ENCODE measurements around the gene CDH5. TPM values are rescaled to one million over a fixed set of nuclear protein-coding genes. Genes with fewer than 3 reads are reported as not detected.

CDH5 gene
- polyA plus RNA-seq, 1 of the 3 experiments (the other 2 are of a cell fraction), result not detected

GRCh38 chr16:66324815-66325515 lies 41.5 kb upstream of the CDH5 start:
- H3K9me3 ChIP-seq, result no peaks in the 10 kb centered on the region
- H3F3A ChIP-seq (replicated peaks; ENCODE audit: insufficient read depth), result no peaks in the 10 kb centered on the region
- H3K4me1 ChIP-seq (ENCODE audit: control insufficient read depth in 1 of 2, insufficient read depth in 2 of 2, low read depth in 1 of 2, low read length in 1 of 2), result peaks cover 0 to 15% of the 10 kb centered on the region in 2 experiments; a peak in 1 of 4 replicates
- ChIA-PET POLR2A (no interaction called here), CTCF (interaction anchor here (0.6 to 11.2 kb wide), 6 partner anchors 9 to 245 kb away, joined by 3 to 133 read pairs (median 6); no protein-coding TSS in a partner anchor)
- TF ChIP-seq NFIC (IDR thresholded peaks at IDR 0.05; ENCODE audit: borderline replicate concordance) (no peak), MEF2A (IDR thresholded peaks at IDR 0.05; ENCODE audit: borderline replicate concordance, low read depth) (no peak), MXI1 (IDR thresholded peaks at IDR 0.05; ENCODE audit: low read depth, low read length) (no peak), RCOR1 (IDR thresholded peaks at IDR 0.05; ENCODE audit: low read length) (no peak; the same call in 1 of the 2 replicates), SMC3 (IDR thresholded peaks at IDR 0.05; ENCODE audit: low read depth, low read length) (peak; percentile 25; the same call in 1 of the 2 replicates), ELF1 (IDR thresholded peaks at IDR 0.05) (no peak), GABPA (IDR thresholded peaks at IDR 0.05; ENCODE audit: low read depth) (no peak), PBX3 (IDR thresholded peaks at IDR 0.05) (no peak), FOXM1 (IDR thresholded peaks at IDR 0.05; ENCODE audit: low read depth) (no peak), ZBTB33 (IDR thresholded peaks at IDR 0.05; ENCODE audit: borderline replicate concordance, low read depth) (no peak), FOXJ3 (CRISPR knock-in tag; IDR thresholded peaks at IDR 0.05) (no peak), RFX5 (IDR thresholded peaks at IDR 0.05; ENCODE audit: low read length) (no peak), RAD21 (IDR thresholded peaks at IDR 0.05; ENCODE audit: low read length) (peak; percentile 44), CHD2 (IDR thresholded peaks at IDR 0.05; ENCODE audit: low read length, partially characterized antibody) (no peak), YY1 (IDR thresholded peaks at IDR 0.05; ENCODE audit: low read depth) (no peak), CTCF (IDR thresholded peaks at IDR 0.05) (peak; percentile 47), NRF1 (IDR thresholded peaks at IDR 0.05; ENCODE audit: low read depth, low read length) (no peak), EZH2phosphoT487 (IDR thresholded peaks at IDR 0.05; ENCODE audit: borderline replicate concordance, low read depth) (no peak), TAF1 (IDR thresholded peaks at IDR 0.05; ENCODE audit: borderline replicate concordance, low read depth, low read length) (no peak), GATA2 (CRISPR knock-in tag; IDR thresholded peaks at IDR 0.05) (no peak; the same call in 1 of the 2 replicates), IRF3 (IDR thresholded peaks at IDR 0.05; ENCODE audit: low read depth, low read length) (no peak), USF1 (IDR thresholded peaks at IDR 0.05; ENCODE audit: borderline replicate concordance, low read depth) (no peak), TCF12 (IDR thresholded peaks at IDR 0.05) (no peak), RXRA (IDR thresholded peaks at IDR 0.05; ENCODE audit: borderline replicate concordance, low read depth) (no peak), POLR2AphosphoS5 (IDR thresholded peaks at IDR 0.05; ENCODE audit: low read depth, low read length) (no peak), JUND (IDR thresholded peaks at IDR 0.05) (no peak)
- H3K27ac ChIP-seq (ENCODE audit: low read depth in 2 of 2, low read length in 1 of 2), result no peak overlapping the region
- no peak overlapping the region for H3K4me2 ChIP-seq
- no peaks in the 10 kb centered on the region for H3K36me3 ChIP-seq (replicated peaks in 1 of 2; ENCODE audit: control insufficient read depth in 1 of 2, insufficient read depth in 2 of 2, low read length in 1 of 2)
- no peaks in the 10 kb centered on the region for H3K79me2 ChIP-seq (ENCODE audit: insufficient read depth)
- no peaks in the 10 kb centered on the region for H3K9me2 ChIP-seq
- 13% methylated on average over 11 of the region's 11 CpGs for WGBS (ENCODE audit: low lambda C conversion rate)
- peak; percentile 79 for DNase-seq
- H3K9ac ChIP-seq, result no peak overlapping the region
- H3K4me3 ChIP-seq (ENCODE audit: low read depth in 2 of 2, low read length in 1 of 2), result no peak overlapping the region
- H2AFZ ChIP-seq (ENCODE audit: low read depth), result no peak overlapping the region
- H3K27me3 ChIP-seq (ENCODE audit: insufficient read depth), result peaks cover 7% of the 10 kb centered on the region; the same call in 1 of the 2 replicates
- no peaks in the 10 kb centered on the region for H4K20me1 ChIP-seq (ENCODE audit: insufficient read depth)
